ENCODE measurements around the gene ENTPD2. TPM values are rescaled to one million over a fixed set of nuclear protein-coding genes. Genes with fewer than 3 reads are reported as not detected.

ENTPD2 gene
- total and polyA plus RNA-seq, 2 donors (not counting 1 experiment from before 2014, with no cell fraction given): not detected

DNA sequence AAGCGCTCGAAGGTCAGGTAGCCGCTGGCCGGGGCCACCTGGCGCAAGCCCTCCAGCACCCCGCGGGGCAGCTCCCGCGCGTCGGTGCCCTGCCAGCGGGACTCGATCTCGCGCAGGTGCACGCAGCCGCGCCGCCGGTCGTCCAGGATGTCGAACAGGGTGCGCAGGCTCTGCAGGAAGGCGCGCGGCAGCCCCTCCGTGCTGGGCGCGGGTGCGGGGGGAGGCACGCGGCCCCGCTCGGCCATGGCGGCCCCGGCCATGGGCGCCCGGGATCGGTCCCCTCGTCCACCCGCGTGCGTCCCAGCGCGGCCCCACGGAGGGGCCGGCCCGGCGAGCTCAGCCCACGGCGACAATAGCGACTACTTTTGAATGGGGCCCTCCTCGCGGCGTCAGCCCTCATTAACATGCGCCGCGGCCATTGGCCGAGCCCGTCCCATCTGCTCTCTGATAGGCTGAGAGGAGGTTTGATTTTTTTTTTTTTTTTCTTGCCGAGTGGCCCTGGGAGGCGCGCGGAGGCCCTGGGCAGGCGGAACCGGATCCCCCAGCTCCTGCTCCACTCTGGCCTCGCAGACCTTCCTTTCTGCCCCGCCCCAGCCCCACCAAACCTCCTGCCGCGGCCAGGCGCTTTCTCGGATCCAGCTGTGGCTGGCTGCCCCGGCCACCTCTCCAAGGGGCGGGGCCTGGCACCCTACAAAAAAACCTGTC is 16.5 kb upstream of the ENTPD2 start, which contains the start of gene SAPCD2:
Gene SAPCD2, minus strand, starts transcription at position 357 of the 705 bp plus-strand sequence. Its CDS starts 97 bp downstream, at position 260.
- H3K4me3 Mint-ChIP-seq: peak within 1 kb of the TSS; percentile 82
- H3K4me2 ChIP-seq (replicated peaks; ENCODE audit: low read depth, low read length, poor library complexity, severe bottlenecking): peak within 1 kb of the TSS; percentile 79
- H3K9ac ChIP-seq (ENCODE audit: low read length): peak within 1 kb of the TSS; percentile 54
- peaks cover 3% of the 10 kb centered on the region for H3K27me3 Mint-ChIP-seq
- H3K79me2 ChIP-seq (ENCODE audit: control insufficient read depth, insufficient read depth, low read length): no peaks in the 10 kb centered on the region
- H3K4me1 ChIP-seq (ENCODE audit: control insufficient read depth in 2 of 2, insufficient read depth in 2 of 2, low read length in 2 of 2): peaks cover 19 to 36% of the 10 kb centered on the region in 2 donors
- TF ChIP-seq EZH2 (IDR thresholded peaks at IDR 0.05; ENCODE audit: borderline replicate concordance, insufficient read depth, low read depth, low read length, poor library complexity, severe bottlenecking): no peak
- TF ChIP-seq, protein P1, sequence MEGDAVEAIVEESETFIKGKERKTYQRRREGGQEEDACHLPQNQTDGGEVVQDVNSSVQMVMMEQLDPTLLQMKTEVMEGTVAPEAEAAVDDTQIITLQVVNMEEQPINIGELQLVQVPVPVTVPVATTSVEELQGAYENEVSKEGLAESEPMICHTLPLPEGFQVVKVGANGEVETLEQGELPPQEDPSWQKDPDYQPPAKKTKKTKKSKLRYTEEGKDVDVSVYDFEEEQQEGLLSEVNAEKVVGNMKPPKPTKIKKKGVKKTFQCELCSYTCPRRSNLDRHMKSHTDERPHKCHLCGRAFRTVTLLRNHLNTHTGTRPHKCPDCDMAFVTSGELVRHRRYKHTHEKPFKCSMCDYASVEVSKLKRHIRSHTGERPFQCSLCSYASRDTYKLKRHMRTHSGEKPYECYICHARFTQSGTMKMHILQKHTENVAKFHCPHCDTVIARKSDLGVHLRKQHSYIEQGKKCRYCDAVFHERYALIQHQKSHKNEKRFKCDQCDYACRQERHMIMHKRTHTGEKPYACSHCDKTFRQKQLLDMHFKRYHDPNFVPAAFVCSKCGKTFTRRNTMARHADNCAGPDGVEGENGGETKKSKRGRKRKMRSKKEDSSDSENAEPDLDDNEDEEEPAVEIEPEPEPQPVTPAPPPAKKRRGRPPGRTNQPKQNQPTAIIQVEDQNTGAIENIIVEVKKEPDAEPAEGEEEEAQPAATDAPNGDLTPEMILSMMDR (IDR thresholded peaks at IDR 0.05): no peak
- under 1% methylated on average over 58 of the region's 74 CpGs for WGBS (ENCODE audit: insufficient coverage)
- peak within 1 kb of the TSS; percentile 81 for H3K27ac Mint-ChIP-seq
- POLR2A ChIA-PET: interaction anchor here (0.6 to 2.4 kb wide), 7 partner anchors 16 to 157 kb away, joined by 3 to 19 read pairs (median 4); partner anchors contain the start of genes FUT7, MAN1B1 and RNF224
- CTCF ChIA-PET: interaction anchor here (0.5 to 6.7 kb wide), 13 partner anchors 10 to 228 kb away, joined by 3 to 49 read pairs (median 4); partner anchors contain the start of genes ABCA2, AJM1, MAN1B1 and NPDC1
- H3K27me3 ChIP-seq (replicated peaks in 1 of 4; ENCODE audit: control extremely low read depth in 1 of 4, control insufficient read depth in 3 of 4, insufficient read depth in 4 of 4, low read length in 3 of 4): peaks cover 0 to 15% (median 1%) of the 10 kb centered on the region in 4 experiments
- peak within 1 kb of the TSS in 4 of 5 experiments; percentile 36 to 47 (median 44) for H3K4me3 ChIP-seq (ENCODE audit: control extremely low read depth in 1 of 5, extremely low read depth in 1 of 5, insufficient read depth in 1 of 5, low read depth in 2 of 5, low read length in 4 of 5)
- intact Hi-C loops (cut with micrococcal nuclease): loop anchor here (1.0 to 5.0 kb wide), 3 partner anchors 16 to 130 kb away; partner anchors contain the start of genes FUT7, MAN1B1 and TPRN
- no peaks in the 10 kb centered on the region for H3K36me3 ChIP-seq (replicated peaks in 1 of 2; ENCODE audit: control extremely low read depth in 1 of 2, control insufficient read depth in 1 of 2, extremely low read depth in 1 of 2, insufficient read depth in 2 of 2, low read length in 1 of 2)
- peak; percentile 93 for DNase-seq
- peak within 1 kb of the TSS; percentile 76 for H2AFZ ChIP-seq (ENCODE audit: insufficient read depth, low read depth, low read length, poor library complexity, severe bottlenecking)
- no peaks in the 10 kb centered on the region for H3K9me3 Mint-ChIP-seq (ENCODE audit: insufficient read depth)
- no peak within 1 kb of the TSS for H3K27ac ChIP-seq (ENCODE audit: low read length in 2 of 2)
- peak; percentile 85 for ATAC-seq (ENCODE audit: low read depth)
- peaks cover 0 to 7% (median 0%) of the 10 kb centered on the region in 3 donors for H3K9me3 ChIP-seq (ENCODE audit: control extremely low read depth in 1 of 3, control insufficient read depth in 2 of 3, insufficient read depth in 1 of 3, low read length in 2 of 3)
- H4K20me1 ChIP-seq (ENCODE audit: control insufficient read depth, insufficient read depth, low read length, poor library complexity, severe bottlenecking): peaks cover 8% of the 10 kb centered on the region
- H3K4me1 Mint-ChIP-seq: peaks cover 26% of the 10 kb centered on the region
